ENCODE data around the gene TSPOAP1. TPM values are rescaled to one million over a fixed set of nuclear protein-coding genes. Genes with fewer than 3 reads are reported as not detected.

The TSPOAP1 gene
- total RNA-seq, 2 experiments from 2014 or later = 17.8 to 19.5 TPM

- Mint-ChIP-seq H3K4me3 (peak overlapping the region; percentile 90), H3K9me3 (no peaks in the 10 kb centered on the region), H3K4me1 (ENCODE audit: low read depth) (peaks cover 68% of the 10 kb centered on the region), H3K27me3 (no peaks in the 10 kb centered on the region), H3K27ac (peak overlapping the region; percentile 84), H3K36me3 (ENCODE audit: low read depth) (peaks cover 62% of the 10 kb centered on the region)
- peak overlapping the region; percentile 97 to 98 for H3K27ac ChIP-seq (ENCODE audit: low read depth in 1 of 2, low read length in 2 of 2)
- intact Hi-C loops (cut with DNase I, micrococcal nuclease) = loop anchor here (5.0 to 10.0 kb wide), 7 partner anchors 181 to 1249 kb away; partner anchors contain the start of genes AKAP1 (in 1 of the 2), MRPS23 (in 1 of the 2), MTMR4 (in 1 of the 2) and TRIM37 (in 1 of the 2)
- TF ChIP-seq CTCF (IDR thresholded peaks at IDR 0.05) = no peak
- no peak for ATAC-seq (ENCODE audit: poor library complexity)
- DNase-seq = peak in 4 of 14 experiments; percentile 25 to 46 (median 34)
- H3K4me1 ChIP-seq (ENCODE audit: insufficient read depth, low read length) = peaks cover 64% of the 10 kb centered on the region
- CTCF ChIA-PET = interaction anchor here (2.6 to 7.9 kb wide), 2 partner anchors 11 to 16 kb away, joined by 8 to 59 read pairs; no protein-coding TSS in a partner anchor
- no peaks in the 10 kb centered on the region for H3K9me3 ChIP-seq (ENCODE audit: control insufficient read depth in 1 of 2, insufficient read depth in 1 of 2, low read length in 2 of 2)
- no peaks in the 10 kb centered on the region for H3K27me3 ChIP-seq (ENCODE audit: control insufficient read depth in 1 of 2, insufficient read depth in 2 of 2, low read length in 2 of 2)
- POLR2A ChIA-PET = interaction anchor here (1.0 to 22.3 kb wide), 5 partner anchors 5 to 326 kb away, joined by 4 to 1359 read pairs (median 508); partner anchors contain the start of genes RNF43, SUPT4H1 and TSPOAP1
- peak overlapping the region; percentile 84 for H3K4me3 ChIP-seq (ENCODE audit: low read length)
- H3K36me3 ChIP-seq (ENCODE audit: insufficient read depth, low read length) = peaks cover 19% of the 10 kb centered on the region
These were observed 5.2 kb upstream of the TSPOAP1 start for GRCh38 chr17:58333736-58334207.

- H3K36me3 ChIP-seq (ENCODE audit: insufficient read depth, low read length) = peaks cover 19% of the 10 kb centered on the region
- peak overlapping the region; percentile 97 to 98 for H3K27ac ChIP-seq (ENCODE audit: low read depth in 1 of 2, low read length in 2 of 2)
- intact Hi-C loops (cut with DNase I, micrococcal nuclease) = loop anchor here (5.0 to 10.0 kb wide), 7 partner anchors 182 to 1248 kb away; partner anchors contain the start of genes AKAP1 (in 1 of the 2), MRPS23 (in 1 of the 2), MTMR4 (in 1 of the 2) and TRIM37 (in 1 of the 2)
- peaks cover 64% of the 10 kb centered on the region for H3K4me1 ChIP-seq (ENCODE audit: insufficient read depth, low read length)
- H3K9me3 Mint-ChIP-seq = no peaks in the 10 kb centered on the region
- peaks cover 66% of the 10 kb centered on the region for H3K4me1 Mint-ChIP-seq (ENCODE audit: low read depth)
- peak in 8 of 14 experiments; percentile 33 to 69 (median 54) for DNase-seq
- peaks cover 63% of the 10 kb centered on the region for H3K36me3 Mint-ChIP-seq (ENCODE audit: low read depth)
- H3K4me3 ChIP-seq (ENCODE audit: low read length) = peak overlapping the region; percentile 84
- no peaks in the 10 kb centered on the region for H3K27me3 ChIP-seq (ENCODE audit: control insufficient read depth in 1 of 2, insufficient read depth in 2 of 2, low read length in 2 of 2)
- peak overlapping the region; percentile 90 for H3K4me3 Mint-ChIP-seq
- CTCF ChIA-PET = interaction anchor here (1.7 to 7.9 kb wide), 3 partner anchors 9 to 16 kb away, joined by 7 to 59 read pairs (median 8); no protein-coding TSS in a partner anchor
- H3K9me3 ChIP-seq (ENCODE audit: control insufficient read depth in 1 of 2, insufficient read depth in 1 of 2, low read length in 2 of 2) = no peaks in the 10 kb centered on the region
- POLR2A ChIA-PET = interaction anchor here (0.7 to 22.3 kb wide), 12 partner anchors 6 to 1731 kb away, joined by 3 to 1359 read pairs (median 4); partner anchors contain the start of genes DYNLL2, HSF5, MTMR4 and RNF43
- no peak for ATAC-seq (ENCODE audit: poor library complexity)
- TF ChIP-seq CTCF (IDR thresholded peaks at IDR 0.05) = no peak
- no peaks in the 10 kb centered on the region for H3K27me3 Mint-ChIP-seq
- H3K27ac Mint-ChIP-seq = peak overlapping the region; percentile 84
These were observed 4.5 kb upstream of the TSPOAP1 start for GRCh38 chr17:58332778-58333735.
